ENCODE measurements around the gene CERS6. TPM values are rescaled to one million over a fixed set of nuclear protein-coding genes. Genes with fewer than 3 reads are reported as not detected.

Gene CERS6
- polyA plus RNA-seq, 3 donors, result 7.6 to 17.7 (median 15.6) TPM

DNA sequence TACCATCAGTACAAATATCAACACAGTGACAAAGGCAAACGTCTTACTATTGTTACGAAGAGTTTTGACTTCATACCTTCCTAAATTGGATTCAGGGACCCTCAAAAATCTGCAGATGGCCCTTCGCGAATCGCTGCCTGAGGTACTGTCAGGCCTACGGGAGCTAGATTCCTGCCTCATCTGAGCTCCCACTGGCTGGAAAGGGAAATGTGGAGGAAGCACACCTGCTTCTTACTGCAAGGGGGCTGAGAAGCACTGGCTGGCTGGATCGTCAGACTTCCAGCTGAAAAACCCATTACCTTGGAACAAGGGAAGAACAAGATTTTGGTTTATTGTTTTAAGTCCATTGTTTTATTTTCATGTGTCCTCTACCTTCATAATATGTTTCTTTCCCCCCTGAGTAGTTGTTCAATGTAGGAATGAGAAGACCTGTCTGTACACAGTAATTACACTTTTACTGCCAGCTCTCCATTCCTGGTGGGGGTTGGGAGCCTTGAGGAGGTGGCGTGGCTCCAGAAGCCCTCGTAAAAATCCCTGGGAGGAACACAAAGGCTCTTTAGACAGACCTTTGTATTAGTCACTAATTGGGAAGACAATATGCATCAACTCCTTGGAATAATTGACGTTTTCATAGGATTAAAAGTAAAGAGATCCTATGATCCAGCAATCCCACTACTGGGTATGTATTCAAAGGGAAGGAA is 222.2 kb downstream of the CERS6 start:
- Mint-ChIP-seq H3K4me3 (no peak overlapping the region), H3K36me3 (peaks cover 6 to 11% of the 10 kb centered on the region in 2 donors), H3K9me3 (peaks cover 0 to 4% (median 0%) of the 10 kb centered on the region in 7 donors), H3K4me1 (peaks cover 23% of the 10 kb centered on the region), H3K27ac (peak overlapping the region in 2 of 7 donors; percentile 15 to 54), H3K27me3 (ENCODE audit: low read depth in 3 of 3) (no peaks in the 10 kb centered on the region)
- no peaks in the 10 kb centered on the region for H3K4me1 ChIP-seq (ENCODE audit: control insufficient read depth in 1 of 2, insufficient read depth in 2 of 2, low read length in 2 of 2)
- peaks cover 12% of the 10 kb centered on the region for H4K20me1 ChIP-seq (ENCODE audit: insufficient read depth, low read length)
- no peak for DNase-seq
- H3K4me2 ChIP-seq (replicated peaks; ENCODE audit: extremely low read depth, low read length, poor library complexity, severe bottlenecking), result no peak overlapping the region
- H2AFZ ChIP-seq (ENCODE audit: insufficient read depth, low read depth, low read length, poor library complexity, severe bottlenecking), result no peak overlapping the region
- intact Hi-C loops (cut with micrococcal nuclease), result no loop called here
- H3K9me3 ChIP-seq (replicated peaks in 1 of 2; ENCODE audit: control insufficient read depth in 1 of 2, insufficient read depth in 1 of 2, low read length in 2 of 2), result no peaks in the 10 kb centered on the region
- no peak overlapping the region for H3K4me3 ChIP-seq (replicated peaks in 1 of 3; ENCODE audit: low read depth in 2 of 3, low read length in 3 of 3)
- H3K79me2 ChIP-seq (ENCODE audit: insufficient read depth, low read length), result peaks cover 9% of the 10 kb centered on the region
- no peak overlapping the region for H3K27ac ChIP-seq (ENCODE audit: low read depth in 1 of 2, low read length in 2 of 2)
- H3K9ac ChIP-seq (ENCODE audit: insufficient read depth, low read length, poor library complexity, severe bottlenecking), result no peak overlapping the region
- H3K27me3 ChIP-seq (ENCODE audit: control insufficient read depth in 2 of 2, insufficient read depth in 2 of 2, low read length in 2 of 2), result no peaks in the 10 kb centered on the region
- no CpG with 5 or more reads among the region's 10 CpGs for WGBS (ENCODE audit: insufficient coverage)
- TF ChIP-seq CTCF (IDR thresholded peaks at IDR 0.05), result no peak
- no peaks in the 10 kb centered on the region for H3K36me3 ChIP-seq (replicated peaks in 1 of 2; ENCODE audit: control insufficient read depth in 1 of 2, insufficient read depth in 2 of 2, low read length in 2 of 2)

GRCh38 chr2:168679081-168679480 is 223.0 kb downstream of the CERS6 start:
- Mint-ChIP-seq H3K9me3 (peaks cover 0 to 4% (median 0%) of the 10 kb centered on the region in 7 donors), H3K27me3 (ENCODE audit: low read depth in 3 of 3) (no peaks in the 10 kb centered on the region), H3K4me3 (no peak overlapping the region), H3K4me1 (peaks cover 23% of the 10 kb centered on the region), H3K36me3 (peaks cover 10 to 14% of the 10 kb centered on the region in 2 donors), H3K27ac (no peak overlapping the region)
- intact Hi-C loops (cut with micrococcal nuclease), result no loop called here
- H3K4me2 ChIP-seq (replicated peaks; ENCODE audit: extremely low read depth, low read length, poor library complexity, severe bottlenecking), result no peak overlapping the region
- no peak for TF ChIP-seq CTCF (IDR thresholded peaks at IDR 0.05)
- H3K9me3 ChIP-seq (replicated peaks in 1 of 2; ENCODE audit: control insufficient read depth in 1 of 2, insufficient read depth in 1 of 2, low read length in 2 of 2), result no peaks in the 10 kb centered on the region
- peaks cover 6% of the 10 kb centered on the region for H3K79me2 ChIP-seq (ENCODE audit: insufficient read depth, low read length)
- H2AFZ ChIP-seq (ENCODE audit: insufficient read depth, low read depth, low read length, poor library complexity, severe bottlenecking), result no peak overlapping the region
- H3K4me1 ChIP-seq (ENCODE audit: control insufficient read depth in 1 of 2, insufficient read depth in 2 of 2, low read length in 2 of 2), result no peaks in the 10 kb centered on the region
- H3K36me3 ChIP-seq (replicated peaks in 1 of 2; ENCODE audit: control insufficient read depth in 1 of 2, insufficient read depth in 2 of 2, low read length in 2 of 2), result no peaks in the 10 kb centered on the region
- WGBS (ENCODE audit: insufficient coverage), result no CpG with 5 or more reads among the region's 4 CpGs
- no peak overlapping the region for H3K4me3 ChIP-seq (replicated peaks in 1 of 3; ENCODE audit: low read depth in 2 of 3, low read length in 3 of 3)
- H3K9ac ChIP-seq (ENCODE audit: insufficient read depth, low read length, poor library complexity, severe bottlenecking), result no peak overlapping the region
- no peak overlapping the region for H3K27ac ChIP-seq (ENCODE audit: low read depth in 1 of 2, low read length in 2 of 2)
- no peak for DNase-seq
- H4K20me1 ChIP-seq (ENCODE audit: insufficient read depth, low read length), result peaks cover 12% of the 10 kb centered on the region
- H3K27me3 ChIP-seq (ENCODE audit: control insufficient read depth in 2 of 2, insufficient read depth in 2 of 2, low read length in 2 of 2), result no peaks in the 10 kb centered on the region
